ENCODE results near the gene RPGR. TPM values are rescaled to one million over a fixed set of nuclear protein-coding genes. Genes with fewer than 3 reads are reported as not detected.

Gene RPGR
- total RNA-seq, 2 donors from 2014 or later = 7.8 to 14.1 TPM

DNA sequence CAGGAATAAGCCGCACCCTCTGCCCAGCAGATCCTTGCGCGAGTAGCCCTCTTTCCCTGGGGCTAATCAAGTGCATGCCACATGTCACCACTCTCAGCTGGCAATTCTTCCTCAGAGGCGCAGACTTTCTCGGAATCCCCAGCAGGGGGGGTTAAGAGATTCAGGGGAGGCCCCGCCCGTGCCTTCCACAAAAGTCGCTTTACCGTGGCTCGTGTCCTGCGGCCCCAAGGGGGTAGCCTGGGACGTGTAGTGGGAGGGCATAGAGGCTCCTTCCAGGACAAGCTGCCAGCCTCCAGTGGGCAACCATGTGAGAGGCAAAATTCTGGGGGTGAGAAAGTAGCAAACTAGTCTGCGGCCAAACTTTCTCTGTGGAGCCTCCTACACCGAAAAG is 107.3 kb downstream of the RPGR start:
- intact Hi-C loops (cut with DNase I, micrococcal nuclease) = no loop called here
- peak; percentile 72 for ATAC-seq
- DNase-seq = peak; percentile 31 to 33

Other genes with a start within 250 kb of the RPGR start
- gene SRPX, start 106.6 kb downstream of the RPGR start, total RNA-seq = 10 to 100 TPM; 11.9 to 26.0 TPM
- gene OTC, start 25.1 kb upstream of the RPGR start, total RNA-seq = 1 to 10 TPM; 1.5 to 5.8 TPM
- 100 to 1,000 TPM in 1 of 2 donors, 10 to 100 TPM in 1; 97.1 to 114 TPM for gene TSPAN7, start 234.0 kb upstream of the RPGR start, total RNA-seq